Suppressor macrophage treated with lipopolysaccharide for 4 hours (primary cell): ENCODE measurements around the gene CMIP.

Experiments used
- DNase-seq: peaks from one replicate; pipeline ENCODE4 v3.0.0-alpha.2; 2020

CMIP gene

DNA sequence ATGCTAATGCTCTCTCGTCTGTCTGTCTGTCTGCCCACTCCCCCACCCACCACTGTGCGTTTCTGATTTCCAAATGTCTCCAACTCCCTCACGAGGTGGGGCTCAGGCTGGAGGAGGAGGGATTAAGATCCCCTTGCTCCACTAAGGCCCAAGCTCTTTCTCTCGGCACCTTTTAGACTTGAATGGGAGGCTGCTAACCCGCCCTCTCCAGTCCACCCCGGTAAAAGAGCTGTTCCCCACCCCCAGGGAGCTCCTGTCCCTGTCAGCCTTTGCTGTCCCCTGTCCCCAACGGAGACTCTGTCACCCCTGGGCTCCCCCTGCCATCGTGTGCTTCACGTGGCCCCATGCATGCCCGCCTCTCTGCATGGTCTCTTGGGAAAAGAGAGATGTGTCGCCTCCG, 266.0 kb downstream of the CMIP start:
- DNase-seq, result no peak

- peak; percentile 45 for DNase-seq
Measured at GRCh38 chr16:81711657-81712319, 267.2 kb downstream of the CMIP start.

GRCh38 chr16:81712681-81713080, 268.1 kb downstream of the CMIP start:
- DNase-seq, result no peak

DNA sequence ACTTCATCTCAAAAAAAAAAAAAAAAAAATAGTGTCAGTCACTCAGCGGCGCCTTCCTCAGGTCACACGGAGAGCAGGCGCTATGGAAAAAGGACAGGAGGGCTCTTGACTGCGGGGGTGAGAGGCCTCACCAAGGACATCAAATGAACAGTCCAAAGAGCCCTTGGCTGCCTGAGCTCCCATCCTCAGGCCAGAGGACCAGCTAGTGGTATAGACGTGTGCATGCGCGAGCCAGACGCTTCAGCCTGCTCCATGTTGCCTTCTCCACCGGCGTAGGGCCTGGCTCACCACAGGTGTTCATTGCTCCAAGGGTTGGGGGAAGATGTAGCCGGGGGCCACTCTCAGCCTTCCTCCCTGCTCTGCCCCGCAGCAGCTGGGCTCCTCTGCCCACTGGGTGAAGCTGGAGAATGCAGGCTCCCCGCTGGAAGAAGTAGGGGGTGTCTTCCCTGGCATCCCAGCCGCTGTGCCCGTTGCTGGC, 268.7 kb downstream of the CMIP start:
- no peak for DNase-seq

DNA sequence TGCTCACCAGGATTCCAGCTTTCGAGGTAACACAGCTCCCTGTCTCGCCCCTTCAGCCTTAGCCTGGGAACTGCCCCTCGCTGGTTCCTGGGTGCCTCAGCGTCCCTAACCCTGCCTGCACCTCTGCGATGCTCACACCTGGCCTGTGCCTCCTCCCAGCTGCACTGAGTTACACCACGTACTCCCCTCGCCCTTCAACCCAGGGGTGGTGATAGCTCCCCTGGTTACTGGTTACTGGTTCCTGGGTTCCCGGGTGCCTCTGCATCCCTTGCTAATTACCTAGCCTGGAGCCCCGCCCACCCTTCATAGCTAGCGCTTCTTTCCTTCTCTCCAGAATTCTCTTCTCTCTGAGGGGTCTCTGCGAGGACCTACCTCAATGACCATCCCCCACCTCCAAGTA, 269.2 kb downstream of the CMIP start:
- DNase-seq, result no peak

- no peak for DNase-seq
Measured at GRCh38 chr16:81714583-81714982, 270.0 kb downstream of the CMIP start.

GRCh38 chr16:81715358-81716196, 271.0 kb downstream of the CMIP start:
- DNase-seq, result peak; percentile 11

DNA sequence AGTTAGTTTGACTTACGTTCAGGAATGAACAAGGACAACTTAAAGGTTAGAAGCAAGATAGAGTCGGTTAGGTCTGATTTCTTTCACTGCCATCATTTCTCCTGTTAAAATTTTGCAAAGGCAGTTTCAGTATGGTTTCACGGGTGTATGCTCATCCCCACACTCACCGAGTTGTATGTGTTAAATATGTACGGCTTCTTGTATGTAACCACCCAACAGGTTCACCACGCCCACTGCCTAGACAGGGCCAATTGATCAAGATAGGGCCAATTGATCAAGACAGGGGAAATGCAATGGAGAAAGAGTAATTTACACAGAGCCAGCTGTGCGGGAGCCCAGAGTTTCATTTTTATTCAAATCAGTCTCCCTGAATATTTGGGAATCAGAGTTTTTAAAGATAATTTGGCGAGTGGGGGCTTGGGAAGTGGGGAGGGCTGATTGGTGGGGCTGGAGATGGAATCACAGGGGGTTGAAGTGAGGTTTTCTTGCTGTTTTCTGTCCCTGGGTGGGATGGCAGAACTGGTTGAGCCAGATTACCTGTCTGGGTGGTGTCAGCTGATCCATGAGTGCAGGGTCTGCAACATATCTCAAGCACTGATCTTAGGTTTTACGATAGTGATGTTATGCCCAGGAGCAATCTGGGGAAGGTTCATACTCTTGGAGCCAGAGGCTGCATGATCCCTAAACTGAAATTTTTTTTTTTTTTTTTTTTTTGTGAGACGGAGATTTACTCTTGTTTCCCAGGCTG, 272.0 kb downstream of the CMIP start:
- no peak for DNase-seq

DNA sequence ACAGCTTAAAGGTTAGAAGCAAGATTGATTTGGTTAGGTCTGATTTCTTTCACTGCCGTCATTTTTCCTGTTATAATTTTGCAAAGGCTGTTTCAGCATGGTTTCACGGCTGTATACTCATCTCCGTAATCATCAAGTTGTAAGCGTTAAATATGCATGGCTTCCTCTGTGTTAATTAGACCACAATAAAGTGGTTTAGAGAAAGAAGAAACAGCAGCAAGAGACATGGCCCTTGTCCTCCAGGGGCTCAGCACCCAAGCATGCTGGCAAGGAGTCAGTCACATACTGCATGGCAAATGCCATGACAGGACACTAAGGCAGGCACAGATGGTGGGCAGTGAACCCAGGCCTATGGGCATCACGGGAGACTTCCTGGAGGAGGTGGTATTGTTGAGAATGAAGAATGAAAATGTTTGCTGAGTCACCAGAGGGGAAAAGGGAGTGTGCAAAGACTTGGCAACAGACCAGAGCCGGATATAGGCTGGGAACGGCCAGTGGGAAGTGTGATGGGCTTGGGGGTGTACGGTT, 273.1 kb downstream of the CMIP start:
- DNase-seq, result peak; percentile 10

DNA sequence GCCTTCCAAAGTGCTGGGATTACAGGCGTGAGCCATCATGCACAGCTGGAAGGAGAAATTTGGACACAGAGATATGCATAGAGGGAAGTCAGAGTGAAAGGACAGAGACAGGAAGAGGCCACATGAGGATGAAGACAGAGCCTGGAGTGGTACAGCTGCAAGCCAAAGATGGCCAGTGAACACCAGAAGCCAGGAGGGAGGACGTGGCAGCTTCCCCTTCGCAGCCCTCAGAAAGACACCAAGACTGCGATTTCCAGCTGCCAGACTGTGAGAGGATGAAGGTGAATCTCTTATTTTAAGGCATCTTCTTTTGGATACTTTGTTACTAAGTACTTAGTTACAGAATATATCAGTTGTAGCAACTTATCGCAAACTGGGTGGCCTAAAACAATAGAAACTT, 274.0 kb downstream of the CMIP start:
- DNase-seq, result no peak

- no peak for DNase-seq
Measured at GRCh38 chr16:81719993-81720392, 275.4 kb downstream of the CMIP start.

DNA sequence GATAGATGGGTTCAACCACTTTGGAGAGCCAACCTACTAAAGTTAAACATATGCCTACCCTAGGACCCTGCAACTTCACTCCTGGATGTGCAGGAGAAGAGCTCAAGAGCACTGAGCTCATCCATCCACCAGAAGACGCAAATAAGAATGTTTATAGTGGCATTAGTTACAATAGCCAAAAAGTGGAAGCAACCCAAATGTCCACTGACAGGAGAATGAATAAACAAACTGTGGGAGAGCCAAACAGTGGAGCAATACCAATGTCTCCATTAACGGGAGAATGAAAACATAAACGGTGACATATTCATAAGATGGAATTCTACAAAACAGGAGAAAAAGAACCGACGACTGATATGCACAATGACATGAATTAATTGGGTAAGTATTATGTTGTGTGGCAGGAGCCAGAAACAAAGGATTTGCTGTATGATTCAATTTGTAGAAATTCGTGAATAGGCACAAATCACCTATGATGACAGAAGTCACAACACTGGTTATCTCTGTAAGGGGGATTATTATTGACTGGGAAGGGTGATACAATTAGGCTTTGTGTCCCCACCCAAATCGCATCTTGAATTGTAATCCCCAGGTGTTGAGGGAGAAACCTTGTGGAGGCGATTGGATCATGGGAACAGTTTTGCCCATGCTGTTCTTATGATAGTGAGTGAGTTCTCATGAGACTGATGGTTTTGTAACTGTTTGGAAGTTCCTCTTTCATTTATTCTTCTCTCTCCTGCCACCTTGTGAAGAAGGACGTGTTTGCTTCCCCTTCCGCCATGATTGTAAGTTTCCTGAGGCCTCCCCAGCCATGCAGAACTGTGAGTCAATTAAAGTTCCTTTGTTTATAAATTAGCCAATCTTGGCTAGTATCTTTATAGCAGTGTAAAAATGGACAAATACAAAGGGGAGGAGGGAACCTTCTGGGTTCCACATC, 276.6 kb downstream of the CMIP start:
- DNase-seq, result peak; percentile 14

DNA sequence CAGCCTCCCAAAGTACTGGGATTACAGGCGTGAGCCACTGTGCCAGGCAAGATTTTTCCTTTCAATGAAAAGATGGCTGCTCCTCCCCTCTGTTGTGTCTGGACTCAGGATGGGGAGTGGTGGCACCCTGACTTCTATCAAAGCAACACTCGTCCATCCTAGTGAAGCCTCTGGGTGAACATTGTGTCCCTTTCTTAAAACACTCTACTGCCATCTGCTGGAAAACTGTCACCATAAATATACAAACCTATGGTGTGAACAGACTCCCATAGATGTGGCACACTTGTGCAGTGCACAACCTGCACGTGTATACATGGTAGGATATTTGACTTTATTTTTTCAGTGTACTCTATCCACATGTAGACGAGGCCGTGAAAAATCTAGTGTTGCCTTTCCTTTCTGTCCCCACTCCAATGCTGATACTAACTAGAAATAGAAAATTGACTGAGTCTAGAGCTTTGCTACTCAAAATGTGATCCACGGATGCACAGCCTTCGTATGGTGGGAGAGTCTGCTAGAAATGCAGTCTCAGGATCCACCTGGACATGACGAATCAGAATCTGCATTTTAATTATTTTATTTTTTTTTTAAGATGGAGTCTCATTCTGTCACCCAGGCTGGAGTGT, 278.6 kb downstream of the CMIP start:
- DNase-seq, result peak; percentile 90

- no peak for DNase-seq
Measured at GRCh38 chr16:81728435-81728834, 283.8 kb downstream of the CMIP start.

DNA sequence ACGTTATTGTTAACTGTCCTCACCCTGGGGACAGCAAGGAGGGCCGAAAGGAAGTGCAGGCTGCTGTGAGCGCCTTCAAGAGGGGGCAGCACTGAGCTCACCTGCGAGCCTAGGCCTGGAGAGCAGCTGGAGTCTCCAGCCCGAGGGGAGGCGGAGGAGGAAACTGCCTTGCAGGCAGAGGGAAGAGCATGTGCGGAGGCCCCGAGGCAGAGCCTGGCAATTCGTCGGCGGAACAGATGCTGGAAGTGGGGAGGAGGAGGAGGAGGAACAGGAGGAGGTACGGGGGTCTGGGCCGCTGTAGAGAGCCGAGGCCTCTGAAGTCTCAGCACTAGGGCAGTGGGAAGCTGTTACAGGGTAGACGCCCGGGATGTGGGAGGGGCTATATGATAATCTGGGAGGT, 284.8 kb downstream of the CMIP start:
- DNase-seq, result no peak

GRCh38 chr16:81730090-81731051, 285.8 kb downstream of the CMIP start:
- DNase-seq, result peak; percentile 81

GRCh38 chr16:81731649-81732048, 287.0 kb downstream of the CMIP start:
- DNase-seq, result no peak

DNA sequence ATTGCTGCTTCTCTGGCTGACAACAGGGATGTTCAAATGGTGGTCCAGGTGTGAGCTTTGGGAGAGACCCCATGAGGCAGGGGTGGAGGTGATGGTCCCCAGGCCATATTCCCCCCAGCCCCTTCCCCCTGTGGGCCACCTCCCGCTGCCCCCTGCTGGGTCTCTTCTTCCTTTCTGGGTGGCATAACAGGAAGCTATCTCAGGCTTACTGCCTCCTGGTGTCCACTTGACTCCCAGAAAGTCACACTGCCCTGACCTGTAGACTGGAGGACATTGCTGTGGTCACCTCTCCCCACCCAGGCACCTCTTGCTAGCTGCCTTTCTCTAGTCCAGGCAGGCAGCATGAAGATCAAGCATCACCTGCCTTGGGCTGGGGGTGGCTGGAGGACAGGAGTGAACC, 288.1 kb downstream of the CMIP start:
- DNase-seq, result no peak

GRCh38 chr16:81733295-81733694, 288.7 kb downstream of the CMIP start:
- no peak for DNase-seq

DNA sequence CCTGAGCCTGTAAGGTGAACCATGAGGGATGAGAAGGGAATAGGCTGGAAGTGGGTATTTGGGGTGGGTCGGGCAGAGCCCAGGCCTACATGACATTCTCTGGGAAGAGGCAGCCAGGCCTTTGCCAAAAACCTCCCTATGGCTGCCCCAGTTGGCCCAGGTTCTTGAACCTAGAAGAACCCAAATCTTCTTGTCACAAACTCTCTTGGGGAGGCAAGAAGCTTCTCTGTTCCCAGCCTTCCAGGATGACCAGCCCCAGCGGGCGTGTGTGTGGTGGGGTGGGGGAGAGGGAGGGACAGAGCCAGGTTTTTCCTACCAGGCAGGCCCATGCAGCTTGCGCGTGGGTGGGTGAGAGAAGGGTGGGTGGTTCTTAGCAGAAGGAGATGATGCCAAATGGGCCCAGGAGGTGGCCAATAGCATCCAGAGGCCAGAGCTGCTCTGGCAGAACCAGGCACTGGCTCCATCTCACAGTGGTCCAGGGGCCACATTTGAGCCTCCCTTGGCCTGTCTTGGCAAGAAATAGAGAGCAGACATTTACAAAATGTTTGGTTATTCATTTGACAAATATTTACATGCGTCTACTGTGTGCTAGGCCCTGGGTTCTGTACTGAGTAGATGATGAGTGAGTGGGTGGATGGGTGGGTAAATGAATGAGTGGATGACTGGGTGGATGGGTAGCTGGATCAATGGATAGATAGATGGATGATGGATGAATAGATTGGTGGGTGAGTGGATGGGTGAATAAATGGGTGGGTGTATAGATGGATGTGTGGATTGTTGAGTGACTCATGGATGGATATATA, 290.2 kb downstream of the CMIP start:
- no peak for DNase-seq
